NCI-H1694 (cell line): ENCODE data around the gene GIGYF1.
"Not testable (repeated sequence)": the region's sequence is repeated elsewhere in the genome, so short reads cannot be mapped to it uniquely, and the experiment has no call there.

Experiments used
- DNase-seq: peaks from one replicate; lab custom pipeline; 2025; lab: John Stamatoyannopoulos, UW

The GIGYF1 gene

GRCh38 chr7:100694098-100694745, at the start of gene GIGYF1:
Gene GIGYF1, minus strand, starts transcription at chr7:100694250. Its CDS starts 6,012 bp downstream, at chr7:100688238.
- DNase-seq = peak; percentile 21

GRCh38 chr7:100739934-100740333, 45.9 kb upstream of the GIGYF1 start:
- DNase-seq = no peak

- no peak for DNase-seq
Observed at GRCh38 chr7:100736671-100737070, 42.6 kb upstream of the GIGYF1 start.

GRCh38 chr7:100735730-100736129, 41.7 kb upstream of the GIGYF1 start:
- DNase-seq = no peak

GRCh38 chr7:100731937-100732636, 38.0 kb upstream of the GIGYF1 start:
- no peak for DNase-seq

- DNase-seq = no peak
Observed at GRCh38 chr7:100730136-100730800, 36.2 kb upstream of the GIGYF1 start.

- no peak for DNase-seq
Observed at GRCh38 chr7:100728196-100728595, 34.1 kb upstream of the GIGYF1 start.

GRCh38 chr7:100726996-100727761, 33.1 kb upstream of the GIGYF1 start:
- no peak for DNase-seq

- not testable (repeated sequence) for DNase-seq
Observed at GRCh38 chr7:100724364-100724763, 30.3 kb upstream of the GIGYF1 start.

- DNase-seq = no peak
Observed at GRCh38 chr7:100723732-100724275, 29.8 kb upstream of the GIGYF1 start.

GRCh38 chr7:100722480-100723212, 28.6 kb upstream of the GIGYF1 start:
- no peak for DNase-seq

GRCh38 chr7:100721505-100721812, 27.4 kb upstream of the GIGYF1 start:
- DNase-seq = no peak

- no peak for DNase-seq
Observed at GRCh38 chr7:100720671-100721504, 26.8 kb upstream of the GIGYF1 start.

- no peak for DNase-seq
Observed at GRCh38 chr7:100720279-100720670, 26.2 kb upstream of the GIGYF1 start, which contains the start of gene EPO. Gene EPO, plus strand, starts transcription at chr7:100720468. Its CDS starts 513 bp downstream, at chr7:100720981.

- DNase-seq = no peak
Observed at GRCh38 chr7:100719523-100720278, 25.7 kb upstream of the GIGYF1 start.

GRCh38 chr7:100717073-100717472, 23.0 kb upstream of the GIGYF1 start:
- DNase-seq = not testable (repeated sequence)

- no peak for DNase-seq
Observed at GRCh38 chr7:100714725-100715124, 20.7 kb upstream of the GIGYF1 start.

- DNase-seq = no peak
Observed at GRCh38 chr7:100711369-100711768, 17.3 kb upstream of the GIGYF1 start.

GRCh38 chr7:100710452-100710851, 16.4 kb upstream of the GIGYF1 start:
- no peak for DNase-seq

GRCh38 chr7:100708395-100708794, 14.3 kb upstream of the GIGYF1 start:
- DNase-seq = no peak
